Astrocyte (in vitro differentiated cells and primary cell): ENCODE results near the gene GALNT17. TPM values are rescaled to one million over a fixed set of nuclear protein-coding genes. Genes with fewer than 3 reads are reported as not detected.
"Not testable (repeated sequence)": the region's sequence is repeated elsewhere in the genome, so short reads cannot be mapped to it uniquely, and the experiment has no call there.

ENCODE experiments used
- DNase-seq: peaks from one replicate; pipeline ENCODE4 v3.0.0-alpha.2; 2010; ENCODE audit warnings: low read depth
- FAIRE-seq: peaks from 2 replicates; lab custom pipeline; 2011; peaks lifted over from hg19 to GRCh38; lab: Jason Lieb, UNC
- H2AFZ ChIP-seq: 2 replicates; pipeline ENCODE4 v1.6.0; 2012; ENCODE audit warnings: low read depth, low read length, inconsistent platforms
- H3K27ac ChIP-seq: 2 replicates; pipeline ENCODE4 v1.5.1; 2011; ENCODE audit warnings: low read depth, low read length, inconsistent platforms
- H3K27me3 ChIP-seq: 2 replicates; pipeline ENCODE4 v1.6.0; 2011; ENCODE audit warnings: low read length, inconsistent platforms; ENCODE audit not compliant: insufficient read depth
- H3K36me3 ChIP-seq: 2 replicates; pipeline ENCODE4 v1.5.1; 2011; ENCODE audit warnings: low read length, inconsistent platforms; ENCODE audit not compliant: insufficient read depth
- H3K4me1 ChIP-seq: 2 replicates; pipeline ENCODE4 v1.5.1; 2011; ENCODE audit warnings: low read length, inconsistent platforms; ENCODE audit not compliant: insufficient read depth
- H3K4me2 ChIP-seq: 2 replicates; pipeline ENCODE4 v1.6.0; 2012; ENCODE audit warnings: low read length, inconsistent platforms
- H3K4me3 ChIP-seq: 2 replicates; pipeline ENCODE4 v1.5.1; 2011; ENCODE audit warnings: low read depth, mild to moderate bottlenecking, low read length, inconsistent platforms; ENCODE audit not compliant: insufficient read depth
- H3K79me2 ChIP-seq: 2 replicates; pipeline ENCODE4 v1.6.0; 2012; ENCODE audit warnings: mild to moderate bottlenecking, low read length, inconsistent platforms; ENCODE audit not compliant: insufficient read depth
- H3K9ac ChIP-seq: 2 replicates; pipeline ENCODE4 v1.6.0; 2012; ENCODE audit warnings: mild to moderate bottlenecking, low read length, inconsistent platforms
- H3K9me3 ChIP-seq: 2 replicates; pipeline ENCODE4 v1.5.1; 2012; ENCODE audit warnings: low read depth, mild to moderate bottlenecking, low read length, inconsistent platforms; ENCODE audit not compliant: insufficient read depth
- H4K20me1 ChIP-seq: 2 replicates; pipeline ENCODE4 v1.6.0; 2012; ENCODE audit warnings: low read length, inconsistent platforms; ENCODE audit not compliant: insufficient read depth
- H3K27ac Mint-ChIP-seq: one replicate; pipeline ENCODE4 v1.8.0; 2021; ENCODE audit warnings: mild to moderate bottlenecking, mixed read lengths; ENCODE audit not compliant: unreplicated experiment
- H3K27me3 Mint-ChIP-seq: one replicate; pipeline ENCODE4 v1.8.0; 2021; ENCODE audit warnings: low read depth, mixed read lengths; ENCODE audit not compliant: unreplicated experiment
- H3K36me3 Mint-ChIP-seq: one replicate; pipeline ENCODE4 v1.8.0; 2021; ENCODE audit warnings: low read depth, mixed read lengths; ENCODE audit not compliant: unreplicated experiment
- H3K4me1 Mint-ChIP-seq: one replicate; pipeline ENCODE4 v1.8.0; 2021; ENCODE audit warnings: low read depth, mixed read lengths; ENCODE audit not compliant: unreplicated experiment
- H3K4me3 Mint-ChIP-seq: one replicate; pipeline ENCODE4 v1.8.0; 2021; ENCODE audit warnings: mild to moderate bottlenecking, moderate library complexity, mixed read lengths; ENCODE audit not compliant: unreplicated experiment
- H3K9me3 Mint-ChIP-seq: one replicate; pipeline ENCODE4 v1.8.0; 2021; ENCODE audit warnings: mild to moderate bottlenecking, mixed read lengths; ENCODE audit not compliant: unreplicated experiment
- EZH2 ChIP-seq: IDR thresholded peaks from 2 replicates; pipeline ENCODE4 v1.6.1; 2012; ENCODE audit warnings: mild to moderate bottlenecking, low read length, inconsistent platforms; ENCODE audit not compliant: insufficient read depth
- total RNA-seq: library from RNA; stranded (reverse); gene quantifications from 2 replicates; pipeline ENCODE4 v1.2.1, GENCODE V29; 2021
- TF ChIP-seq, protein P1 (sequence below): IDR thresholded peaks from 2 replicates; pipeline ENCODE4 v1.5.1; 2011; ENCODE audit warnings: low read depth, mild to moderate bottlenecking, inconsistent platforms, low read length, moderate library complexity; ENCODE audit not compliant: insufficient read depth

The GALNT17 gene
- total RNA-seq, 1 donor from 2014 or later = 7.8 TPM

GRCh38 chr7:71633551-71634008, 501.6 kb downstream of the GALNT17 start:
- Mint-ChIP-seq H3K4me3 (no peak overlapping the region), H3K27ac (peak overlapping the region; percentile 96), H3K36me3 (no peaks in the 10 kb centered on the region), H3K9me3 (peaks cover 2% of the 10 kb centered on the region), H3K27me3 (no peaks in the 10 kb centered on the region), H3K4me1 (peaks cover 41% of the 10 kb centered on the region)
- no peaks in the 10 kb centered on the region for H3K27me3 ChIP-seq
- peak overlapping the region; percentile 7 for H2AFZ ChIP-seq
- H3K9ac ChIP-seq = peak overlapping the region; percentile 72
- DNase-seq = peak; percentile 95
- FAIRE-seq = peak; percentile 76
- H3K4me1 ChIP-seq = peaks cover 34% of the 10 kb centered on the region
- no peaks in the 10 kb centered on the region for H3K36me3 ChIP-seq
- no peak for TF ChIP-seq EZH2
- TF ChIP-seq, protein P1, sequence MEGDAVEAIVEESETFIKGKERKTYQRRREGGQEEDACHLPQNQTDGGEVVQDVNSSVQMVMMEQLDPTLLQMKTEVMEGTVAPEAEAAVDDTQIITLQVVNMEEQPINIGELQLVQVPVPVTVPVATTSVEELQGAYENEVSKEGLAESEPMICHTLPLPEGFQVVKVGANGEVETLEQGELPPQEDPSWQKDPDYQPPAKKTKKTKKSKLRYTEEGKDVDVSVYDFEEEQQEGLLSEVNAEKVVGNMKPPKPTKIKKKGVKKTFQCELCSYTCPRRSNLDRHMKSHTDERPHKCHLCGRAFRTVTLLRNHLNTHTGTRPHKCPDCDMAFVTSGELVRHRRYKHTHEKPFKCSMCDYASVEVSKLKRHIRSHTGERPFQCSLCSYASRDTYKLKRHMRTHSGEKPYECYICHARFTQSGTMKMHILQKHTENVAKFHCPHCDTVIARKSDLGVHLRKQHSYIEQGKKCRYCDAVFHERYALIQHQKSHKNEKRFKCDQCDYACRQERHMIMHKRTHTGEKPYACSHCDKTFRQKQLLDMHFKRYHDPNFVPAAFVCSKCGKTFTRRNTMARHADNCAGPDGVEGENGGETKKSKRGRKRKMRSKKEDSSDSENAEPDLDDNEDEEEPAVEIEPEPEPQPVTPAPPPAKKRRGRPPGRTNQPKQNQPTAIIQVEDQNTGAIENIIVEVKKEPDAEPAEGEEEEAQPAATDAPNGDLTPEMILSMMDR = no peak
- no peaks in the 10 kb centered on the region for H3K79me2 ChIP-seq
- peak overlapping the region; percentile 82 for H3K4me2 ChIP-seq
- H3K27ac ChIP-seq = peak overlapping the region; percentile 85
- H4K20me1 ChIP-seq = no peaks in the 10 kb centered on the region
- no peaks in the 10 kb centered on the region for H3K9me3 ChIP-seq
- H3K4me3 ChIP-seq = peak overlapping the region; percentile 32

GRCh38 chr7:71635849-71636248, 503.9 kb downstream of the GALNT17 start:
- not testable (repeated sequence) for FAIRE-seq, H3K4me3 ChIP-seq, H3K4me2 ChIP-seq, H3K36me3 Mint-ChIP-seq, H3K27me3 Mint-ChIP-seq, H3K27me3 ChIP-seq, H3K9ac ChIP-seq, H3K9me3 Mint-ChIP-seq, H3K4me3 Mint-ChIP-seq, H3K79me2 ChIP-seq, H3K27ac ChIP-seq, H4K20me1 ChIP-seq, H3K9me3 ChIP-seq, H3K27ac Mint-ChIP-seq, DNase-seq, H2AFZ ChIP-seq, H3K36me3 ChIP-seq
- H3K4me1 ChIP-seq = peaks cover 34% of the 10 kb centered on the region
- peaks cover 47% of the 10 kb centered on the region for H3K4me1 Mint-ChIP-seq

DNA sequence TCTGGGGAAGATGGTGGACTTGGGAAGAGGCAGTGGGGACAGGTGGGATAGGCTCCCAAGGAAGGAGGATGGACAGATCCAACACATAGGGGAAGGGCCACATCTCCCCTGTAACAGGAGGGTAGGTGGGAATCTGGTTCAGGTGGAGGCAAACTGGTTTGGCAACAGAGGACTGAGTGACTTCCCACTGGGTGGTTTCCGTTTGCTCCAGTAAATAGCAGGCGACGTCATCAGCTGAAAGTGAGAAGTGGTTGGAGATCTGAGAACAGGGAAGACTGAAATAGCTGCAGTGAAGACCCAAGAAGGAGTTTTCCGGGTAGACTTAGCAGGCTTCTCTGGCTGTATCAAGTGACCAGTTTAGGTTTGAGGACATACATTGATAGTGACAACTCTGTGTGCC, 504.4 kb downstream of the GALNT17 start:
- DNase-seq = peak; percentile 40
- no peaks in the 10 kb centered on the region for H3K36me3 Mint-ChIP-seq
- no peaks in the 10 kb centered on the region for H3K36me3 ChIP-seq
- H4K20me1 ChIP-seq = no peaks in the 10 kb centered on the region
- H2AFZ ChIP-seq = no peak overlapping the region
- H3K4me3 Mint-ChIP-seq = no peak overlapping the region
- H3K9ac ChIP-seq = no peak overlapping the region
- no peaks in the 10 kb centered on the region for H3K9me3 ChIP-seq
- H3K27ac ChIP-seq = no peak overlapping the region
- no peak overlapping the region for H3K4me3 ChIP-seq
- H3K79me2 ChIP-seq = no peaks in the 10 kb centered on the region
- no peaks in the 10 kb centered on the region for H3K27me3 Mint-ChIP-seq
- peaks cover 2% of the 10 kb centered on the region for H3K9me3 Mint-ChIP-seq
- H3K27ac Mint-ChIP-seq = peak overlapping the region; percentile 44
- peak overlapping the region; percentile 3 for H3K4me2 ChIP-seq
- TF ChIP-seq EZH2 = no peak
- TF ChIP-seq, protein P1 = no peak
- H3K4me1 Mint-ChIP-seq = peaks cover 47% of the 10 kb centered on the region
- no peaks in the 10 kb centered on the region for H3K27me3 ChIP-seq
- H3K4me1 ChIP-seq = peaks cover 34% of the 10 kb centered on the region
- FAIRE-seq = no peak
